ENCODE data around the gene SLC12A8. TPM values are rescaled to one million over a fixed set of nuclear protein-coding genes. Genes with fewer than 3 reads are reported as not detected.

The SLC12A8 gene
- total RNA-seq, 1 donor from 2014 or later, result 0.58 TPM

DNA sequence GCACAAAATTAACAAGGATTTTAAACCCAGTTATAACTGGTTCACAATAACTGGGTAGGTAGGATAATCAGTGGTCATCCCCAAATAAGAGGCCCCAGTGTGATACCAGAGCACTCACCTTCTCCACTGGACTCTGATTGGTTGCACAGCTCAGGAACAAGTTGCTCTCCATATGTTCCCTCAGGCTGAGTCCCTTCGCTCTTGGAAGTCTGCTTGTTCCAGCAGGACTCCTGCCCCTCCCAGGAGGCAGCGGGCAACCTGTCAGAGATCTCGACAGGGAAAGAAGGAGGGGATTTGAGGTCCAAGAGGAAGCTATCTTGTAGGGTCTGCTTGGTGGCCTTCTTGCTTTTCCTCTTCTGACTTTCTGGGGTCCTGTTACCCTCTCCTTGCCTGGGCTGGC, 105.2 kb downstream of the SLC12A8 start:
- ChIA-PET CTCF (interaction anchor here (0.9 kb wide), 1 partner anchor 43 kb away, joined by 3 read pairs; no protein-coding TSS in a partner anchor), POLR2A (interaction anchor here (1.3 kb wide), 1 partner anchor 12 kb away, joined by 6 read pairs; no protein-coding TSS in a partner anchor)
- Mint-ChIP-seq H3K27me3 (no peaks in the 10 kb centered on the region), H3K9me3 (peaks cover 8% of the 10 kb centered on the region), H3K4me1 (peaks cover 31% of the 10 kb centered on the region), H3K36me3 (ENCODE audit: low read depth) (no peaks in the 10 kb centered on the region), H3K4me3 (no peak overlapping the region), H3K27ac (peak overlapping the region; percentile 14)
- ATAC-seq (ENCODE audit: low read depth) (no peak), DNase-seq (no peak)
- no peak for TF ChIP-seq CTCF (IDR thresholded peaks at IDR 0.05)
- intact Hi-C loops (cut with micrococcal nuclease), result loop anchor here (5.0 kb wide), 2 partner anchors 40 to 50 kb away; partner anchors contain the start of gene HEG1

DNA sequence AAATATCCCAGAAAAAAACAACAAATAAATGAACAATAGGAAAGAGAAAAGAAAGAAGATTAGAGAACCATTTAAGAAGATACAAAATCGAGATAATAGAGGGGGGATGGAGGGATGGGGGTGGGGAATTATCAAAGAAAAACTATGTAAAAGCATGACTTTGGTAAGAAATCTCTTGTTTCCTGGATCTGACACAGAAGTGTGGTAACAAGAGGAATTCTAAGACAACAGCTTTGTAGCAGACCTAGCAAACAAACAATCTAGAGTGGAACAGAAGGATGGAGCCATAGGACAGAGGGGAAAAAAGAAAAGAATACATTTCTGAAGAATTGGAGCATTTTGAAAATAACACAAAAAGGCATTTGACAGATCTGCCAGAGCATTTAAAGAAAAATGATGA, 107.4 kb downstream of the SLC12A8 start:
- Mint-ChIP-seq H3K4me3 (no peak overlapping the region), H3K27ac (no peak overlapping the region), H3K9me3 (peaks cover 8% of the 10 kb centered on the region), H3K4me1 (peaks cover 27% of the 10 kb centered on the region), H3K36me3 (ENCODE audit: low read depth) (no peaks in the 10 kb centered on the region), H3K27me3 (no peaks in the 10 kb centered on the region)
- ATAC-seq (ENCODE audit: low read depth) (no peak), DNase-seq (no peak)
- no peak for TF ChIP-seq CTCF (IDR thresholded peaks at IDR 0.05)
- intact Hi-C loops (cut with micrococcal nuclease), result loop anchor here (5.0 kb wide), 2 partner anchors 42 to 48 kb away; partner anchors contain the start of gene HEG1
- POLR2A ChIA-PET, result no interaction called here
- CTCF ChIA-PET, result no interaction called here

DNA sequence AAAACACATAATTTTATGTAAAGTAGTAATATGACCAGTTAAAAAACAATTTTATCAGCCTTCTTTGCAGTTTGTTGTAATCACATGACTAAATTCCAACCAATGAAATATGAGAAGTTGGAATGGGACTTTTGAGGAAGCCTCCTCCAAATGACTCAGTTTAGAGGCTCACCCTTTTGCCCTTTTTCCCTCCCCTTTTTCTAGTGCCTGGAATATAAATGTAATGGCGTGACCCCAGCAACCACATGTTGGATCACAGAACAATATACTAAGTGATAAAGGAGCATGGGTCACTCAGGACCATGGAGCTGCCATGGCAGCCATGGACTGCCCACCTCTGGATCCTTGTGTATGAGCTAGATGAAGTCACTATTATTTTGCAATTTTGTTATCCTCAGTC, 107.9 kb downstream of the SLC12A8 start:
- intact Hi-C loops (cut with micrococcal nuclease), result loop anchor here (5.0 kb wide), 2 partner anchors 43 to 47 kb away; partner anchors contain the start of gene HEG1
- H3K9me3 Mint-ChIP-seq, result peaks cover 11% of the 10 kb centered on the region
- no peaks in the 10 kb centered on the region for H3K36me3 Mint-ChIP-seq (ENCODE audit: low read depth)
- ChIA-PET CTCF (no interaction called here), POLR2A (no interaction called here)
- no peak for TF ChIP-seq CTCF (IDR thresholded peaks at IDR 0.05)
- ATAC-seq (ENCODE audit: low read depth) (no peak), DNase-seq (no peak)
- no peak overlapping the region for H3K27ac Mint-ChIP-seq
- peaks cover 24% of the 10 kb centered on the region for H3K4me1 Mint-ChIP-seq
- H3K27me3 Mint-ChIP-seq, result no peaks in the 10 kb centered on the region
- H3K4me3 Mint-ChIP-seq, result no peak overlapping the region

DNA sequence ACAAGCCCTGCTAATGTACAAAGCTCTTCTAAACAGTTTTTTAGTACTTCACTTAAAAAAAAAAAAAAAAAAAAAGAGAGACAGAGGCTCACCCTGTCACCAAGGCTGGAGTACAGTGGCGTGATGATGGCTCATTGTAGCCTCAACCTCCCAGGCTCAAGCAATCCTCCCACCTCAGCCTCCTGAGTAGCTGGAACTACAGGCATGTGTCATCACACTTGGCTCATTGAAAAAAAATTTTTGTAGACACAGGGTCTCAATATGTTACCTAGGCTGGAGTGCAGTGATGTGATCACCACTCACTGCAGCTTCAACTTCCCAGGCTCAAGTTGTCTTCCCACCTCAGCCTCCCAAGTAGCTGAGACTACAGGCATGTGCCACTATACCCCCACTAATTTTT, 109.1 kb downstream of the SLC12A8 start:
- Mint-ChIP-seq H3K9me3 (peaks cover 11% of the 10 kb centered on the region), H3K4me1 (peaks cover 11% of the 10 kb centered on the region), H3K4me3 (no peak overlapping the region), H3K27ac (no peak overlapping the region), H3K27me3 (no peaks in the 10 kb centered on the region), H3K36me3 (ENCODE audit: low read depth) (no peaks in the 10 kb centered on the region)
- ChIA-PET CTCF (no interaction called here), POLR2A (interaction anchor here (0.6 kb wide), 1 partner anchor 38 kb away, joined by 3 read pairs; no protein-coding TSS in a partner anchor)
- no peak for TF ChIP-seq CTCF (IDR thresholded peaks at IDR 0.05)
- DNase-seq (no peak), ATAC-seq (ENCODE audit: low read depth) (no peak)
- intact Hi-C loops (cut with micrococcal nuclease), result no loop called here

GRCh38 chr3:125102470-125102869, 110.1 kb downstream of the SLC12A8 start:
- Mint-ChIP-seq H3K36me3 (ENCODE audit: low read depth) (no peaks in the 10 kb centered on the region), H3K27me3 (no peaks in the 10 kb centered on the region), H3K9me3 (peaks cover 11% of the 10 kb centered on the region), H3K4me1 (peaks cover 2% of the 10 kb centered on the region), H3K27ac (no peak overlapping the region), H3K4me3 (no peak overlapping the region)
- ChIA-PET POLR2A (no interaction called here), CTCF (no interaction called here)
- intact Hi-C loops (cut with micrococcal nuclease), result no loop called here
- TF ChIP-seq CTCF (IDR thresholded peaks at IDR 0.05), result no peak
- no peak for ATAC-seq (ENCODE audit: low read depth)
- DNase-seq, result no peak
